HG03139 (cell line): ENCODE results near the gene FABP1.

Experiments
- ATAC-seq: cut with Tn5 transposase; IDR thresholded peaks from one replicate; pipeline ENCODE4 v1.9.1; 2021; ENCODE audit not compliant: unreplicated experiment

Gene FABP1

GRCh38 chr2:88116669-88117432 is 11.0 kb downstream of the FABP1 start:
- no peak for ATAC-seq

- no peak for ATAC-seq
Observed at GRCh38 chr2:88115825-88116518, 11.9 kb downstream of the FABP1 start.

GRCh38 chr2:88114889-88115288 is 13.0 kb downstream of the FABP1 start:
- no peak for ATAC-seq

DNA sequence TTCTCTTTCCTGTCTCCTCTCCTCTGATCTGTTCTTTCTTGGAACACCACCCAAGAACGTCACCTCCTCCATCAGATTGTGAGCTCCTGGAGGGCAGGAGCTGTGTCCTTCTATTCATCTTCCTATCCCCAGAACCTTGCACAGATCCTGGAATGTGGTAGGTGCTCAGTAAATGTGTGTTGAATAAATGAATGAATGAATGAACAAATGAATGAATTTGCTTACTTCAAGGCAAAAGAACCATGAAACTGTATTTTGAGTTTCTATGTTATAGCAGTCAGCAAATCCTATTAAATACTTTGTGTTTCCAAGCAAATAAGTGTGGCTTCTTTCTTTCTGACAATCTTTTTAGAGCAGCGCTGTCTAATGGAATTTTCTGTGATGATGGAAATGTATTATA is 14.8 kb downstream of the FABP1 start:
- no peak for ATAC-seq

GRCh38 chr2:88110830-88111229 is 17.0 kb downstream of the FABP1 start:
- no peak for ATAC-seq

DNA sequence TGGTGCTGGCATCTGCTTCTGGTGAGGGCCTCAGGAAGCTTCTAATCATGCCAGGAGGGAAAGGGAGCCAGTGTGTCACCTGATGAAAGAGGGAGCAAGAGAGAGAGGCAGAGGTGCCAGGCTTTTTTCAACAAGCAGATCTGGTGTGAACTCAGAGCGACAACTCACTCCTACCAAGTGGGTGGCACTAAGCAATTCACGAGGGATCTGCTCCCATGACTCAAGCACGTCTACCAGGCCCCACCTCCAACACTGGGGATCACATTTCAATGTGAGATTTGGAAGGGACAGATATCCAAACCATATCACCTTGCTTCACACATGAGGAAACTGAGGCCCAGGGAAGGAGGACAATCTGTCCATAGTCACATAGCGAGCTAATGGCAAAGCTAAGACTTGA is 19.1 kb downstream of the FABP1 start:
- ATAC-seq: no peak

- no peak for ATAC-seq
Observed at GRCh38 chr2:88100489-88100858, 27.4 kb downstream of the FABP1 start.

DNA sequence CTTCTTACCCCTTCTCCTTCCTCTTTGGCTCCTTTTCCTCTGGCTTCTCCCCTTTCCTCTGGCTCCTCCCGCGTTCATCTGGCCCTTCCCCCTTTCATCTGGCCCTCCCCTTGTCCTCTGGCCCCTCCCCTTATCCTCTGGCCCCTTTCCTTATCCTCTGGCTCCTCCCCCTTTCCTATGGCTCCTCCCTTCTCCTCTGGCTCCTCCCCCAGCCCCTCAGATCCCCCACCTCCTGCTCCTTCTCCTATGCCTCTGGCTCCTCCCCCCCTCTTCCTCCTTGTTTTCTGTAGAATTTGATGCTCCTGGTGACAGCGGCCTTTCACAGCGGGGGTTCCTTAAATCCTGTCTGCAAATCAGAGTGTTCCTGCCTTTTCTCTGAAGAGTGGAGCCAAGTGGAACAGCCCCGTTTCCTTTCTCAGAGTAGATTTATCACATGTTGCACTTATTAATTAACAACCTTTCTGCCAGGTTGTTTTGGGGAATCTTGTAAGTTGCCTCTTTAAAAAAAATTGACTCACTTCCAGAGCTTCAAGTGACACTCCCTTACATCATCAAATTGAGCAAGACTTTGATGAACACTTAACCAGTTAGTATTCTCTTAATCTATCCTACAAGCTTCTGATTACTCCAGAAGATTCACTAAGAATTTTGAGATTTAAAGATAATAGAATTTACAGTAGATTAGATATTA is 27.9 kb downstream of the FABP1 start:
- ATAC-seq: no peak

GRCh38 chr2:88098558-88098900 is 29.3 kb downstream of the FABP1 start:
- no peak for ATAC-seq

DNA sequence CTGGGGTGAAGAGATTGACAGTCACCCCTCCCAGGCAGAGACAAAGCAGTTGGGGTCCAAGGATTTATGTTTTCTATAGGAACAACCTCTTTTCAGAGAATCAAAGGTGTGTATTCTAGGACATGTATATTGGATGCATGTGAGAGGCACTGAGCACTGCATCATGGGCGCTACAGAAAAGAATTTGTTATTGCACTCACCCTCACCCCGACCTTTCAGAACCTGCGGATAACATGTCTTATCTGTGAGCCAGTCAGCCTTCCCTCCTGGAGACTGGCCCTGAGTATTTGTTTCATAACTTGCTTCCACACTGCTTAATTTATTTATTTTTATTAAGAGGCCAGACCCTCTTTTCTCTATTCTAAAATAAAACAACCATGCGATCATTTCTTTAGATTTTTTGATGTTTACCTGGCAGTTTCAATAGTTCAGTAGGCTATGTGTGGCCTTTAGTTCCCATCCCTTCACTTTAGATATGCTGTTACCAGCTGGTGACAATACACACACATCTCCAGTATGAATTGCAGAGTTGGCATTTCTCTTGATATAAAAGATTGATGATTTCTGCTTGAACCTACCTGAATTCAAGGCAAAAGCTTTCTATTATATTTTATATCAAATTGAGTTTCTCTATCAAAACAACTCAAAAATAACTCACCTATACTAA is 29.8 kb downstream of the FABP1 start:
- no peak for ATAC-seq

GRCh38 chr2:88097192-88097591 is 30.7 kb downstream of the FABP1 start:
- no peak for ATAC-seq

DNA sequence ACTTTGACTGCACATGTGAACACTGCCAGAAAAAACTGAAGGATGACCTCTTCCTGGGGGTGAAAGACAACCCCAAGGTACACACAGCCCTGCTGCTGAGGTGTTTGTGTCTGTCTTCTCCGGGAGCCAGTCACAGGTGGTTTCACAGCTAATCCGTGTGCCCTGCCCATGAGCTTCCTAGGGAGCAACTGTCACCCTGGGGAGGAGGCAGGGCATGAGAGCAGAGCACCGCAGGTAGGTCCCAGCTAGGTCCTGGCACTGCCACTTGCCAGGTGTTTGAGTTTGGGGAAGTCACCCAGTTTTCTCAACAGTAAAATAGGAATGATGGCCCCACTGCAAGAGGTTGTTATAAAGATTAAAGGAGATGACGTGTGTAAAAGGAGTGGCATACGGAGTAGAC is 31.2 kb downstream of the FABP1 start:
- ATAC-seq: no peak

- ATAC-seq: no peak
Observed at GRCh38 chr2:88095022-88095421, 32.8 kb downstream of the FABP1 start.

GRCh38 chr2:88092773-88093172 is 35.1 kb downstream of the FABP1 start:
- ATAC-seq: no peak

DNA sequence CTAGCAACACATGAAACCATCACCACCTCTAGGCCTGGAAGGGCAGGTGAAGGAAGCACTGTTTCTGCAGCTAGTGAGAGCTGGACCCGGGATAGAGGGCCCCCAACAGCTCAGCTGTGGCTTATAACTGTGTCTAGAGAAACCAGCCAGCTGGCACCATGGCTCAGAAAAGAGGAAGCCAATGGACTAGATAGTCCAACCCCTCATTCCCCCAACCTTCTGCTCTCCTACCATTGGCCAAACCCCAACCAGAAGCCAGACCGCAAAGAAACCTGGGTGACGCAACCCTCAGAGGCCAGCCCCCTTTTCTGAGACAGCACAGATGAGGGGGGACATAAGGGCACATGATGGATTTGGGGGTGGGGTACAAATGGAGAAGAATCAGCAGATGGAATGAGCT is 35.9 kb downstream of the FABP1 start:
- no peak for ATAC-seq

DNA sequence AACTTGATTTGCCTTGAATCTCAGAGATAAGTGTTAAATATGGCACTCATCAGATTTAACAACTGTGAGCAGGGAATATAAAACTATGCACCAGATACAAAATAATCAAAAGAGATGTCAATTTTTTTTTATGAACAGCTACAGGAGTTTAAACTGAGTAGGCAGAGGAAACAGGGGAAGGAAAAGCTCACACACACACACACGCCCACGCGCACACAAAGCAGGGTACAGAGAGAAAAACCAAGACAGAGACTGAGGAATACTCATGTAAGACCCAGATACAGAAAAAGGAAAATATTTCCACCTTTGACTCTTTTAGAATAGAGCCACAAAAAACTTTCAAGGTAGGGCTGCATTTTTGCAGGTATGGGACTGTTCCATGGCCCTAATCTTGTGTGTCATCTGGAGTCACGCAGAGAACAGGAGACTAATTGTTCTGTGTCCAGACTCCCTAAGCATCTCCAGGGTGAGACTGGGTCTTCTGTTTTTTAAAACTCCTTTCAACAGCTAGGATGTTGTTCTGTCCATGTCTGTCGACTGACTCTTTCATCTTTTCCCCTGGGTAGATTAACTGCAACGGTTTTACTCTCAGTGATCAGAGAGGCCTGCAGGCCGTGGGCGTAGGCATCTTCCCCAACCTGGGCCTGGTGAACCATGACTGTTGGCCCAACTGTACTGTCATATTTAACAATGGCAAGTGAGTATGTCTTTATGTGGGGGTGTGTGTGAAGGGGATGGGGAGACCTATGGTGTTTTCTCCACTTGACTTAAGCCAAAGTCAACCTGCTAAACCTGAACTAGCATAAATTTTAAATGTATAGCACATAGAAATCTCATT is 37.2 kb downstream of the FABP1 start:
- ATAC-seq: no peak

DNA sequence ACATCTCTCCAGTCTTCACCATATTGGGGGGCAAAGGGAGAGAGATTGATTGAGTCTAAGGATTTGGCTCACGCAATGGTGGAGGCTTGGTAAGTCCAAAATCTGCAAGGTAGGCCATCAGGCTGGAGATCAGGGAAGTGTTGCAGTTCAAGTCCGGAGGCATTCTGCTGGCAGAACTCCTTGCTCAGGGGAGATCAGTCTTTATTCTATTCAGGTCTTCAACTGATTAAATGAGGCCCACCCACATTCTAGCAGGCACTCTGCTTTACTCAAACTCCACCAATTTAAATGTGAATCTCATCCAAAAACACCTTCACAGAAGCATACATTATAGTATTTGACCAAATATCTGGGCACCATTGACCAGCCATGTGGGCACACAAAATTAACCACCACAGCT is 38.9 kb downstream of the FABP1 start:
- ATAC-seq: no peak

DNA sequence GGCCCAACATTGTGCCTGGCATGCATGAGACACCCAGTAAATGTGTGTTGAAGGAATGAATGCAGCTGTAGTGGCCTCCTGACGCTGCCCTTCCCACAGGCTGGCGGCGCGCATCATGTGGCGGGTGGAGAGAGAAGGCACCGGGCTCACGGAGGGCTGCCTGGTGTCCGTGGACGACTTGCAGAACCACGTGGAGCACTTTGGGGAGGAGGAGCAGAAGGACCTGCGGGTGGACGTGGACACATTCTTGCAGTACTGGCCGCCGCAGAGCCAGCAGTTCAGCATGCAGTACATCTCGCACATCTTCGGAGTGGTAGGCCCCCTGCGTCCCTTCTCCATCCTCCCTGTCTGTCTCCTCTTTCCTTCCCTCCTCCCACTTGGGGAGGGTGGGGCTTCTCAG is 40.1 kb downstream of the FABP1 start:
- no peak for ATAC-seq

DNA sequence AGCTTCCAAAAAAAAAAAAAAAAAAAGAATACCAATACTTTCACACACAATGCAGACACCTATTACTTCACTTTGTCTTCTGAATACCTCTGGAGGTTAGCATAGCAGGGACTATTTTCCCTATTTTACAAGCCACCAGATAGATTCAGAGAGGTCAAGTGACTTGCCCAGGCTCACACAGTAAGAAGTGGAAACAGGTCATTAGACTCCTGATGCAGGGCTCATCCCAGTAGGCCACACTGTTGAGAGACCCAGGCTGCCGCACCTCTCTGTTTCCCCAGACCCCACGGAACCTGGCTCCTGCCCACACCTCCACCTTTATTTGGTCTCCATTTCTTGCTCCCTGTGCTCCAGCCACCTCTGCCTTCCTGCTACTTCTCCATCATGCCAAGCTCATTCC is 40.8 kb downstream of the FABP1 start:
- no peak for ATAC-seq

DNA sequence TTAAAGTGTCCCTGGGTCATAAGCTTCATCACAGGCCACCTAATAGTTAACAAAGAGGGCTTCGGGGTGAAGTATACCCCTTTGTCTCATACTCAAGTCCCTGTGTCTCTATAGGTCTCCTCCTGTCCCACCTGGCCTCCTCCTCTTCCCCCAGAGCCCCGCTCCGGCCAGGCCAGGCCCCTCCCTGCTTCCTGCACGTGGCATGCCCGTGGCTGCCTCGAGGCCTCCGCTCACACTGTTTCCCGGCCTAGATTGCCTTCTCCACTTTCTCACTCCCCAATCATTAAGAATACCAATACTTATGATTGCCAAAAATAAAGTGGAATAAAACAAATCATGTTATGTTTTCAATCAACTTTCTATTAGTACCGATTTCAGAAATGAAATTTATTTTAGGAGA is 41.5 kb downstream of the FABP1 start:
- no peak for ATAC-seq

DNA sequence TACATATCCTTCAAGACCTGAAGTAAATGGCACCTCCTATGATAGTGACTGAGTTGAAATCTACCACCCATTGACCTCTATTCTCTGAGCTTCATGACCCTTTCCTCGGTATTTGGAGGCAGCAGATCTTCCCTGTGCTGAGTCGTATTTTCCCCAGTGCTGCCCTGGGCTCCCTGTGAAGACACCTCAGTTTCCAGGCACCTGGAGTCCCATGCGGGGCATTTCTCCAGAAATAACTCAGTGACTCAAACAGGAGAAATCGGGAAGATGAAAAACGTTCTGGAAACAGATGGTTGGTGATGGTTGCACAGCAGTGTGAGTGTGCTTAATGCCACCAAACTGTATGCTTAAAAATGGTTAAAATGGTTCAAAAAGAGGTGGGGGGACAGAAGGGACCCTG is 42.3 kb downstream of the FABP1 start:
- no peak for ATAC-seq
